Ovary (tissue), 9 donors: ENCODE data around the gene FAM107B. TPM values are rescaled to one million over a fixed set of nuclear protein-coding genes. Genes with fewer than 3 reads are reported as not detected.
A peak's percentile ranks its signal among the peaks of the same experiment; 100 is the strongest.

Source experiments
- DNase-seq, 5 donors: peaks; one replicate each; pipeline ENCODE4 v3.0.0-alpha.2; 2019 to 2020
- H3K27ac ChIP-seq, 2 donors: fragments of 200-600 bp; one replicate each; pipeline versions ENCODE4 v1.5.1 to v1.8.0; 2019 to 2022
- H3K27me3 ChIP-seq: fragments of 200-600 bp; one replicate; pipeline ENCODE4 v1.8.0; 2022
- H3K36me3 ChIP-seq: fragments of 200-600 bp; sonication (generic); one replicate; pipeline ENCODE4 v1.5.1; 2019
- H3K4me1 ChIP-seq: one replicate; pipeline ENCODE4 v1.8.1; 2013; ENCODE audit warnings: mild to moderate bottlenecking, moderate library complexity; ENCODE audit not compliant: insufficient read depth
- H3K4me3 ChIP-seq: fragments of 200-600 bp; sonication (generic); one replicate; pipeline ENCODE4 v1.5.1; 2017
- H3K9me3 ChIP-seq, 2 donors: fragments of 200-600 bp in 1 of 2; sonication (generic) in 1 of 2; one replicate each; pipeline versions ENCODE4 v1.5.1 to v1.8.1; 2013 to 2019; ENCODE audit warnings: mild to moderate bottlenecking in 1 of 2, moderate library complexity in 1 of 2
- CTCF ChIP-seq, 3 donors: fragments of 450-650 bp in 2 of 3; fragments of 200-600 bp in 1 of 3; IDR thresholded peaks; one replicate each; pipeline versions ENCODE4 v1.5.1 to v1.8.0; 2016 to 2022; ENCODE audit warnings: antibody characterized with exemption in 3 of 3, mild to moderate bottlenecking in 1 of 3
- EP300 ChIP-seq: sonication (generic); formaldehyde crosslinking; IDR thresholded peaks from one replicate; pipeline ENCODE4 v1.6.1; 2017; ENCODE audit warnings: antibody characterized with exemption
- POLR2A ChIP-seq: fragments of 450-650 bp; IDR thresholded peaks from one replicate; pipeline ENCODE4 v1.6.1; 2017; ENCODE audit warnings: antibody characterized with exemption, mild to moderate bottlenecking, moderate library complexity
- WGBS, 3 donors: extraction: QIAGEN DNeasy Blood & Tissue Kit in 1 of 3; methylation state at CpG; one replicate each; pipeline versions ENCODE4 v1.1.5 to v1.1.7; 2013 to 2017; 5-methylcytosine and 5-hydroxymethylcytosine counted together
- intact Hi-C, 4 donors: fragments of 100-400 bp; cut with DNase I; formaldehyde crosslinking; loops; one replicate each; pipeline versions ENCODE4 v1.11.0 to v1.15.1; 2022 to 2023
- polyA plus RNA-seq, 2 donors: library from polyadenylated mRNA; stranded (reverse); fragments of 200-250 nt in 1 of 2; fragments of 350-450 nt in 1 of 2; fragmentation: Illumina TruSeq in 1 of 2; extraction: RNeasy Lipid Tissue Mini Kit (QIAGEN cat#74804) in 1 of 2; gene quantifications; one replicate each; pipeline ENCODE4 v1.2.3, GENCODE V29; 2013 to 2014
- total RNA-seq, 7 donors: library from RNA; depleted of rRNA in 2 of 7; stranded (reverse); fragments of >200 nt in 2 of 7; fragmentation: NEBNext Ultra II Directional in 3 of 7; extraction: Animal tissue kit (Norgen Biotek cat#: 25700) in 3 of 7; gene quantifications; one replicate each; pipeline versions ENCODE4 v1.1.0 to v1.2.4, GENCODE V29; 2016 to 2023
- donor health status: DM: no; HTN: no; CAD: no; lungs with moderate emphysema.
- donor health status: DM: no; HTN: no; CAD: no.
- donor health status: Bipolar disorder and iron deficiency.
- donor health status: DM: yes; HTN: yes; CAD: no.
- donor health status: DM: no; HTN: no; CAD: no.
- donor health status: DM: yes; HTN: yes; CAD: no.

Gene FAM107B
- total and polyA plus RNA-seq, 9 donors, result 6.0 to 26.6 (median 15.0) TPM

- no peak overlapping the region for H3K27ac ChIP-seq
- H3K9me3 ChIP-seq, result no peaks in the 10 kb centered on the region
- no peaks in the 10 kb centered on the region for H3K4me1 ChIP-seq
- 38 to 46% (median 44%) methylated on average over 9 of the region's 9 CpGs for WGBS, 3 donors
- TF ChIP-seq CTCF (IDR thresholded peaks at IDR 0.05) (no peak), POLR2A (no peak), EP300 (no peak)
- no peaks in the 10 kb centered on the region for H3K27me3 ChIP-seq
- H3K4me3 ChIP-seq, result peak overlapping the region; percentile 52
- H3K36me3 ChIP-seq, result no peaks in the 10 kb centered on the region
- DNase-seq, result no peak
- intact Hi-C loops, result no loop called here
These were observed 171.7 kb downstream of the FAM107B start for GRCh38 chr10:14602807-14603533.

GRCh38 chr10:14601872-14602725, 172.6 kb downstream of the FAM107B start:
- WGBS, 3 donors, result 72 to 80% (median 79%) methylated on average over 16 of the region's 16 CpGs
- Histone ChIP-seq H3K4me1 (no peaks in the 10 kb centered on the region), H3K4me3 (no peak overlapping the region), H3K9me3 (no peaks in the 10 kb centered on the region), H3K36me3 (no peaks in the 10 kb centered on the region), H3K27me3 (no peaks in the 10 kb centered on the region), H3K27ac (no peak overlapping the region)
- no peak for DNase-seq
- TF ChIP-seq POLR2A, result no peak
- intact Hi-C loops, result no loop called here

- Histone ChIP-seq H3K4me1 (no peaks in the 10 kb centered on the region), H3K4me3 (no peak overlapping the region), H3K36me3 (no peaks in the 10 kb centered on the region), H3K9me3 (no peaks in the 10 kb centered on the region), H3K27ac (no peak overlapping the region), H3K27me3 (no peaks in the 10 kb centered on the region)
- TF ChIP-seq EP300 (no peak), POLR2A (no peak), CTCF (IDR thresholded peaks at IDR 0.05) (no peak)
- WGBS, 3 donors, result 84 to 90% (median 88%) methylated on average over 4 of the region's 4 CpGs
- intact Hi-C loops, result no loop called here
- no peak for DNase-seq
These were observed 173.4 kb downstream of the FAM107B start for GRCh38 chr10:14601326-14601725.

GRCh38 chr10:14600065-14600464, 174.6 kb downstream of the FAM107B start:
- H3K9me3 ChIP-seq, result no peaks in the 10 kb centered on the region
- H3K27me3 ChIP-seq, result no peaks in the 10 kb centered on the region
- no peak overlapping the region for H3K4me3 ChIP-seq
- 89 to 96% (median 91%) methylated on average over 8 of the region's 8 CpGs for WGBS, 3 donors
- H3K27ac ChIP-seq, result no peak overlapping the region
- TF ChIP-seq EP300 (no peak), CTCF (IDR thresholded peaks at IDR 0.05) (no peak), POLR2A (no peak)
- no peak for DNase-seq
- intact Hi-C loops, result no loop called here
- H3K36me3 ChIP-seq, result no peaks in the 10 kb centered on the region
- no peaks in the 10 kb centered on the region for H3K4me1 ChIP-seq
